ENCODE results near the gene FAN1.

DNA sequence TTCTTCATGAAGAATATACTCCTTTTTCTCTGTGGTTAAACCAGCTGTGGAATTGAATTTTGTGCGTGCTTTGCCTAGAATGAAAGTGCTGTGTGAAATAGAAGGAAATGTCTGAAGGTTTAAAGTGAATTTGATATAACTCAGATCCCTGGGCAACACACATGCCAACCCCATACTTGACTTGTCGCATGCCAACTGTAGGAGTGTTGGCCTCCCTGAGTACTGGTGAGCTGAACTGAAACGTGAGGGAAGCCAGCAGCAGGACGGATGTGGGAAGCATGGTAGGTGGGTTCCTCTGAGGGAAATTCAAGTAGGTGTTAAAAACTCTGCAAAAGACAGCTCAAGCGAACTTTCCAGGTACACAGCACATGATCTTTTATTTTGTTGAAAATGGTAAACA lies 14.7 kb downstream of the FAN1 start:
- TF ChIP-seq, protein P1, sequence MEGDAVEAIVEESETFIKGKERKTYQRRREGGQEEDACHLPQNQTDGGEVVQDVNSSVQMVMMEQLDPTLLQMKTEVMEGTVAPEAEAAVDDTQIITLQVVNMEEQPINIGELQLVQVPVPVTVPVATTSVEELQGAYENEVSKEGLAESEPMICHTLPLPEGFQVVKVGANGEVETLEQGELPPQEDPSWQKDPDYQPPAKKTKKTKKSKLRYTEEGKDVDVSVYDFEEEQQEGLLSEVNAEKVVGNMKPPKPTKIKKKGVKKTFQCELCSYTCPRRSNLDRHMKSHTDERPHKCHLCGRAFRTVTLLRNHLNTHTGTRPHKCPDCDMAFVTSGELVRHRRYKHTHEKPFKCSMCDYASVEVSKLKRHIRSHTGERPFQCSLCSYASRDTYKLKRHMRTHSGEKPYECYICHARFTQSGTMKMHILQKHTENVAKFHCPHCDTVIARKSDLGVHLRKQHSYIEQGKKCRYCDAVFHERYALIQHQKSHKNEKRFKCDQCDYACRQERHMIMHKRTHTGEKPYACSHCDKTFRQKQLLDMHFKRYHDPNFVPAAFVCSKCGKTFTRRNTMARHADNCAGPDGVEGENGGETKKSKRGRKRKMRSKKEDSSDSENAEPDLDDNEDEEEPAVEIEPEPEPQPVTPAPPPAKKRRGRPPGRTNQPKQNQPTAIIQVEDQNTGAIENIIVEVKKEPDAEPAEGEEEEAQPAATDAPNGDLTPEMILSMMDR (IDR thresholded peaks at IDR 0.05) = no peak
- no peak for TF ChIP-seq EZH2 (IDR thresholded peaks at IDR 0.05; ENCODE audit: borderline replicate concordance, insufficient read depth, low read depth, low read length, poor library complexity, severe bottlenecking)

Measured in B cell (primary cell).